GM12878 (cell line): ENCODE results near the gene ADGRG7. TPM values are rescaled to one million over a fixed set of nuclear protein-coding genes. Genes with fewer than 3 reads are reported as not detected.

ENCODE experiments used
- ATAC-seq: fragments of 200-7000 bp; cut with Tn5 transposase; 3 replicates; pipeline ENCODE4 v1.9.1; 2020; ENCODE audit warnings: mild to moderate bottlenecking, moderate library complexity
- BruUV-seq: library from RNA; stranded (reverse); fragments of 400-500 nt; replicated peaks from 2 replicates; lab custom pipeline; 2021; lab: Mats Ljungman, UMichigan
- CTCF ChIA-PET: fragments of 300-600 bp; sonication (Branson Sonifier 250); formaldehyde crosslinking; extraction: SDS; loops from one replicate; lab custom pipeline; 2021; ENCODE audit warnings: inconsistent platforms; lab: Yijun Ruan, JAX
- POLR2A ChIA-PET: fragments of 350-600 bp; formaldehyde crosslinking; extraction: SDS; loops from one replicate; lab custom pipeline; 2021; ENCODE audit warnings: inconsistent platforms; lab: Charles Lee
- RAD21 ChIA-PET: fragments of 300-600 bp; sonication (Branson Sonifier 250); formaldehyde crosslinking; loops from one replicate; lab custom pipeline; 2023; ENCODE audit warnings: antibody characterized with exemption; ENCODE audit not compliant: unreplicated experiment; lab: Charles Lee
- SMC1A ChIA-PET: fragments of 300-600 bp; sonication (Branson Sonifier 250); formaldehyde crosslinking; loops from one replicate; lab custom pipeline; 2023; ENCODE audit not compliant: unreplicated experiment, uncharacterized antibody; lab: Charles Lee
- DNase-seq: peaks from one replicate; pipeline ENCODE4 v3.0.0-alpha.2; 2011; ENCODE audit warnings: low read depth, low spot score
- FAIRE-seq: peaks from 3 replicates; lab custom pipeline; 2011; peaks lifted over from hg19 to GRCh38; lab: Jason Lieb, UNC
- H2AFZ ChIP-seq: 2 replicates; pipeline ENCODE4 v1.6.0; 2011; ENCODE audit warnings: low read depth, low read length, control low read depth; ENCODE audit not compliant: control insufficient read depth
- H3K27ac ChIP-seq: 2 replicates; pipeline ENCODE4 v1.5.1; 2011; ENCODE audit warnings: control low read depth; ENCODE audit not compliant: control insufficient read depth, insufficient read depth
- H3K27me3 ChIP-seq, 2 experiments: replicated peaks in 1 of 2; 2 replicates each; pipeline versions ENCODE4 v1.6.0 to v1.6.1; 2011; ENCODE audit warnings: low read length in 1 of 2; ENCODE audit not compliant: control insufficient read depth in 2 of 2, insufficient read depth in 2 of 2
- H3K36me3 ChIP-seq, 2 experiments: 2 replicates each; pipeline ENCODE4 v1.5.1; 2011; ENCODE audit warnings: low read length in 1 of 2; ENCODE audit not compliant: control insufficient read depth in 2 of 2, insufficient read depth in 2 of 2
- H3K4me1 ChIP-seq: 2 replicates; pipeline ENCODE4 v1.6.1; 2011; ENCODE audit warnings: mild to moderate bottlenecking, low read length, moderate library complexity, mixed read lengths; ENCODE audit not compliant: control insufficient read depth, insufficient read depth
- H3K4me2 ChIP-seq: 2 replicates; pipeline ENCODE4 v1.6.0; 2011; ENCODE audit warnings: control low read depth; ENCODE audit not compliant: control insufficient read depth, insufficient read depth
- H3K4me3 ChIP-seq: fragments of 200-600 bp; sonication (generic); 2 replicates; pipeline ENCODE4 v1.5.1; 2016
- H3K79me2 ChIP-seq: 2 replicates; pipeline ENCODE4 v1.6.0; 2011; ENCODE audit warnings: low read length; ENCODE audit not compliant: control insufficient read depth, insufficient read depth
- H3K9ac ChIP-seq: 2 replicates; pipeline ENCODE4 v1.8.0; 2011; ENCODE audit warnings: low read length, control low read depth, mixed read lengths; ENCODE audit not compliant: control insufficient read depth, insufficient read depth
- H3K9me3 ChIP-seq: replicated peaks from 3 replicates; pipeline ENCODE4 v1.5.1; 2011; ENCODE audit warnings: mild to moderate bottlenecking, low read length; ENCODE audit not compliant: control insufficient read depth, insufficient read depth
- H4K20me1 ChIP-seq: 2 replicates; pipeline ENCODE4 v1.6.0; 2011; ENCODE audit not compliant: control insufficient read depth, insufficient read depth
- CBX3 ChIP-seq: fragments of 200-600 bp; sonication (generic); IDR thresholded peaks from 2 replicates; pipeline ENCODE4 v1.6.1; 2016; ENCODE audit warnings: low read depth, borderline replicate concordance
- CHD4 ChIP-seq: fragments of 200-600 bp; sonication (generic); IDR thresholded peaks from 2 replicates; pipeline ENCODE4 v1.6.1; 2016; ENCODE audit warnings: mild to moderate bottlenecking
- FOXM1 ChIP-seq: IDR thresholded peaks from 2 replicates; pipeline ENCODE4 v1.6.1; 2012; ENCODE audit warnings: low read depth, mild to moderate bottlenecking, inconsistent platforms, low read length, moderate library complexity
- IRF4 ChIP-seq: IDR thresholded peaks from 2 replicates; pipeline ENCODE4 v1.6.1; 2011; ENCODE audit warnings: low read depth, low read length
- MEF2B ChIP-seq: fragments of 450-650 bp; IDR thresholded peaks from 2 replicates; pipeline ENCODE4 v1.6.1; 2018; ENCODE audit warnings: mild to moderate bottlenecking, moderate library complexity; ENCODE audit not compliant: partially characterized antibody, poor library complexity, severe bottlenecking
- NR2C1 ChIP-seq: fragments of 450-650 bp; IDR thresholded peaks from 2 replicates; pipeline ENCODE4 v1.6.1; 2017; ENCODE audit warnings: antibody characterized with exemption, mild to moderate bottlenecking, moderate library complexity
- NR2C2 ChIP-seq: IDR thresholded peaks from 2 replicates; pipeline ENCODE4 v1.6.1; 2011; ENCODE audit warnings: borderline replicate concordance, low read depth; ENCODE audit not compliant: control insufficient read depth, insufficient read length
- RBBP5 ChIP-seq: fragments of 200-600 bp; sonication (generic); conservative IDR thresholded peaks from 2 replicates; pipeline ENCODE4 v1.6.1; 2016
- RUNX3 ChIP-seq: IDR thresholded peaks from 2 replicates; pipeline ENCODE4 v1.6.1; 2012; ENCODE audit warnings: low read length, inconsistent platforms
- SPI1 ChIP-seq: IDR thresholded peaks from 2 replicates; pipeline ENCODE4 v1.6.1; 2011; ENCODE audit warnings: low read depth, mild to moderate bottlenecking, low read length, moderate library complexity, borderline replicate concordance; ENCODE audit not compliant: insufficient read depth
- TARDBP ChIP-seq: IDR thresholded peaks from 2 replicates; pipeline ENCODE4 v1.6.1; 2016; ENCODE audit warnings: borderline replicate concordance
- WGBS: methylation state at CpG from one replicate; pipeline ENCODE4 v1.1.6; 2016; ENCODE audit warnings: low lambda C conversion rate; ENCODE audit not compliant: insufficient replicate concordance, insufficient coverage; ENCODE audit errors: missing lambda C conversion rate; 5-methylcytosine and 5-hydroxymethylcytosine counted together
- in situ Hi-C: fragments of 300-500 bp; cut with MboI; formaldehyde crosslinking; loops from 9 replicates; pipeline ENCODE4 v1.14.3; 2018; ENCODE audit warnings: mixed read lengths
- intact Hi-C: fragments of 100-400 bp; cut with micrococcal nuclease; formaldehyde crosslinking; loops from one replicate; pipeline ENCODE4 v1.14.2; 2022; ENCODE audit not compliant: unreplicated experiment
- polyA plus RNA-seq, 11 experiments: library from polyadenylated mRNA; depleted of rRNA in 4 of 11; unstranded in 6 of 11; stranded (reverse) in 5 of 11; fragments of >200 nt; fragmentation: Nextera tagmentation in 4 of 11; fragmentation: Illumina TruSeq in 1 of 11; extraction: Ambion mirVana in 4 of 11; extraction: Trizol in 1 of 11; gene quantifications; 1 replicate in 1 of 11; 2 replicates in 10 of 11; pipeline versions ENCODE4 v1.2.1 to v1.2.3, GENCODE V29; 2011 to 2016; ENCODE audit warnings: inconsistent platforms in 2 of 11, missing spikeins in 2 of 11, low read depth in 1 of 11
- total RNA-seq, 4 experiments: library from RNA; depleted of rRNA in 3 of 4; stranded (reverse); fragments of >200 nt in 3 of 4; fragmentation: Illumina TruSeq in 1 of 4; extraction: Trizol in 1 of 4; gene quantifications; 2 replicates each; pipeline versions ENCODE4 v1.2.1 to v1.2.3, GENCODE V29; 2013 to 2021
- TF ChIP-seq, protein P1 (sequence below): fragments of 450-650 bp; IDR thresholded peaks from 2 replicates; pipeline ENCODE4 v1.6.1; 2017; ENCODE audit warnings: mild to moderate bottlenecking, low read depth, inconsistent platforms; ENCODE audit not compliant: poor library complexity, severe bottlenecking
- TF ChIP-seq, protein P2 (sequence below): IDR thresholded peaks from 2 replicates; pipeline ENCODE4 v1.6.1; 2011; ENCODE audit warnings: low read depth, mild to moderate bottlenecking, low read length, moderate library complexity, borderline replicate concordance; ENCODE audit errors: extremely low read depth
- TF ChIP-seq, protein P3 (sequence below): IDR thresholded peaks from 2 replicates; pipeline ENCODE4 v1.6.1; 2011; ENCODE audit warnings: mild to moderate bottlenecking, low read depth, low read length, moderate library complexity; ENCODE audit not compliant: insufficient replicate concordance
- TF ChIP-seq, protein P4 (sequence below): IDR thresholded peaks from 2 replicates; pipeline ENCODE4 v1.6.1; 2011; ENCODE audit warnings: low read depth, low read length, improper control_type of control experiment, borderline replicate concordance
- TF ChIP-seq, protein P5 (sequence below): fragments of 450-650 bp; IDR thresholded peaks from 2 replicates; pipeline ENCODE4 v1.6.1; 2017; ENCODE audit warnings: antibody characterized with exemption, mild to moderate bottlenecking, moderate library complexity

Gene ADGRG7
- total and polyA plus RNA-seq, 10 of the 15 experiments (the other 5 are each of a cell fraction or from before 2014, with no cell fraction given) = 0.02 to 0.21 (median 0.14) TPM; not detected in 7

DNA sequence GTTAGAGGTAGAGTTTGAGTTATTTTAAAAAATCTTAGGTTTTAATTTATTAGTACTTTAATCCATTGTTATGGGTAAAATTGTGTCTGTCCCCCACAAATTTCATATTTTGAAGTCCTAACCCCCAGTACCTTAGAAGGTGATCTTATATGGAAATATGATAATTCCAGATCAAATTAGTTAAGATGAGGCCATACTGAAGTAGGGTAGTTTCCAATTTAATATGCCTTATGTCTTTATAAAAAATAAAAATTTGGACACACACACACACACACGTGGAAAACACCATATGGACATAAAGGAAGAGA lies 18.6 kb upstream of the ADGRG7 start (continued):
- TF ChIP-seq, protein P1, sequence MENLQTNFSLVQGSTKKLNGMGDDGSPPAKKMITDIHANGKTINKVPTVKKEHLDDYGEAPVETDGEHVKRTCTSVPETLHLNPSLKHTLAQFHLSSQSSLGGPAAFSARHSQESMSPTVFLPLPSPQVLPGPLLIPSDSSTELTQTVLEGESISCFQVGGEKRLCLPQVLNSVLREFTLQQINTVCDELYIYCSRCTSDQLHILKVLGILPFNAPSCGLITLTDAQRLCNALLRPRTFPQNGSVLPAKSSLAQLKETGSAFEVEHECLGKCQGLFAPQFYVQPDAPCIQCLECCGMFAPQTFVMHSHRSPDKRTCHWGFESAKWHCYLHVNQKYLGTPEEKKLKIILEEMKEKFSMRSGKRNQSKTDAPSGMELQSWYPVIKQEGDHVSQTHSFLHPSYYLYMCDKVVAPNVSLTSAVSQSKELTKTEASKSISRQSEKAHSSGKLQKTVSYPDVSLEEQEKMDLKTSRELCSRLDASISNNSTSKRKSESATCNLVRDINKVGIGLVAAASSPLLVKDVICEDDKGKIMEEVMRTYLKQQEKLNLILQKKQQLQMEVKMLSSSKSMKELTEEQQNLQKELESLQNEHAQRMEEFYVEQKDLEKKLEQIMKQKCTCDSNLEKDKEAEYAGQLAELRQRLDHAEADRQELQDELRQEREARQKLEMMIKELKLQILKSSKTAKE = no peak
- TF ChIP-seq CBX3 (no peak), NR2C2 (no peak), MEF2B (no peak), CHD4 (no peak), FOXM1 (no peak), TARDBP (no peak)
- TF ChIP-seq, protein P2, sequence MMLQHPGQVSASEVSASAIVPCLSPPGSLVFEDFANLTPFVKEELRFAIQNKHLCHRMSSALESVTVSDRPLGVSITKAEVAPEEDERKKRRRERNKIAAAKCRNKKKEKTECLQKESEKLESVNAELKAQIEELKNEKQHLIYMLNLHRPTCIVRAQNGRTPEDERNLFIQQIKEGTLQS = no peak

DNA sequence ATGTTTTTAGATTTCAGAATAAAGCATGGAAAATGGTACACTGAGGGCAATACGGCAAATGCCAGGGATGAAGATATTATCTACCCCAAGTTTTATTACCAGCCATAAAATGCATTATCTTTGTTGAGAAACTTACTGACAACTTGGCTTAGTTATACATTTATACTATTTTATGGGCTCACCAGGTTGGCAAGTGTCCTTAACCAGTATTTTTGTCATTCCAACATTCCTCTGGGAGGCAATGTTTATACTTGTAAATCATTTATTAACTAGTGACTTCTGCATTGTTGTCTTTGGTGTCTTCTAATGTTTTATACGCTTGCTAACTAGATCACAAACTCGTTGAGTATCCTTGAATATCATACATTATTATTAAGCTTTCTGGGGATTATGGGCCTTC lies 18.0 kb upstream of the ADGRG7 start:
- no peak for DNase-seq
- H3K9ac ChIP-seq = no peak overlapping the region
- in situ Hi-C loops = loop anchor here (5.0 to 10.0 kb wide), 3 partner anchors 129 to 757 kb away; no protein-coding TSS in a partner anchor
- CTCF ChIA-PET = interaction anchor here (0.8 to 15.4 kb wide), 26 partner anchors 11 to 762 kb away, joined by 3 to 462 read pairs (median 4); partner anchors contain the start of gene TMEM45A
- no peak for FAIRE-seq
- no peak overlapping the region for H3K4me2 ChIP-seq
- H3K27ac ChIP-seq = no peak overlapping the region
- no peak for ATAC-seq
- RAD21 ChIA-PET = interaction anchor here (0.6 to 9.5 kb wide), 10 partner anchors 9 to 748 kb away, joined by 3 to 231 read pairs (median 4); no protein-coding TSS in a partner anchor
- no peaks in the 10 kb centered on the region; the same call in 2 of the 3 replicates for H3K9me3 ChIP-seq
- BruUV-seq = no TSS peak
- H3K27me3 ChIP-seq = no peaks in the 10 kb centered on the region
- POLR2A ChIA-PET = no interaction called here
- 54% methylated on average over 3 of the region's 3 CpGs for WGBS
- SMC1A ChIA-PET = interaction anchor here (0.6 to 7.1 kb wide), 14 partner anchors 10 to 757 kb away, joined by 3 to 279 read pairs (median 5); partner anchors contain the start of gene TMEM45A
- no peak overlapping the region for H3K4me3 ChIP-seq
- intact Hi-C loops = loop anchor here (2.0 to 5.0 kb wide), 4 partner anchors 43 to 791 kb away; partner anchors contain the start of genes LNP1 and TOMM70
- H3K36me3 ChIP-seq = no peaks in the 10 kb centered on the region
- no peaks in the 10 kb centered on the region for H4K20me1 ChIP-seq
- no peaks in the 10 kb centered on the region for H3K4me1 ChIP-seq
- H3K79me2 ChIP-seq = no peaks in the 10 kb centered on the region
- H2AFZ ChIP-seq = no peak overlapping the region
- TF ChIP-seq SPI1 (no peak), IRF4 (no peak), RUNX3 (no peak), RBBP5 (no peak), NR2C1 (no peak)
- TF ChIP-seq, protein P3, sequence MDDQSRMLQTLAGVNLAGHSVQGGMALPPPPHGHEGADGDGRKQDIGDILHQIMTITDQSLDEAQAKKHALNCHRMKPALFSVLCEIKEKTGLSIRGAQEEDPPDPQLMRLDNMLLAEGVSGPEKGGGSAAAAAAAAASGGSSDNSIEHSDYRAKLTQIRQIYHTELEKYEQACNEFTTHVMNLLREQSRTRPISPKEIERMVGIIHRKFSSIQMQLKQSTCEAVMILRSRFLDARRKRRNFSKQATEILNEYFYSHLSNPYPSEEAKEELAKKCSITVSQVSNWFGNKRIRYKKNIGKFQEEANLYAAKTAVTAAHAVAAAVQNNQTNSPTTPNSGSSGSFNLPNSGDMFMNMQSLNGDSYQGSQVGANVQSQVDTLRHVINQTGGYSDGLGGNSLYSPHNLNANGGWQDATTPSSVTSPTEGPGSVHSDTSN = no peak
- TF ChIP-seq, protein P4, sequence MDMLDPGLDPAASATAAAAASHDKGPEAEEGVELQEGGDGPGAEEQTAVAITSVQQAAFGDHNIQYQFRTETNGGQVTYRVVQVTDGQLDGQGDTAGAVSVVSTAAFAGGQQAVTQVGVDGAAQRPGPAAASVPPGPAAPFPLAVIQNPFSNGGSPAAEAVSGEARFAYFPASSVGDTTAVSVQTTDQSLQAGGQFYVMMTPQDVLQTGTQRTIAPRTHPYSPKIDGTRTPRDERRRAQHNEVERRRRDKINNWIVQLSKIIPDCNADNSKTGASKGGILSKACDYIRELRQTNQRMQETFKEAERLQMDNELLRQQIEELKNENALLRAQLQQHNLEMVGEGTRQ = no peak
- TF ChIP-seq, protein P5, sequence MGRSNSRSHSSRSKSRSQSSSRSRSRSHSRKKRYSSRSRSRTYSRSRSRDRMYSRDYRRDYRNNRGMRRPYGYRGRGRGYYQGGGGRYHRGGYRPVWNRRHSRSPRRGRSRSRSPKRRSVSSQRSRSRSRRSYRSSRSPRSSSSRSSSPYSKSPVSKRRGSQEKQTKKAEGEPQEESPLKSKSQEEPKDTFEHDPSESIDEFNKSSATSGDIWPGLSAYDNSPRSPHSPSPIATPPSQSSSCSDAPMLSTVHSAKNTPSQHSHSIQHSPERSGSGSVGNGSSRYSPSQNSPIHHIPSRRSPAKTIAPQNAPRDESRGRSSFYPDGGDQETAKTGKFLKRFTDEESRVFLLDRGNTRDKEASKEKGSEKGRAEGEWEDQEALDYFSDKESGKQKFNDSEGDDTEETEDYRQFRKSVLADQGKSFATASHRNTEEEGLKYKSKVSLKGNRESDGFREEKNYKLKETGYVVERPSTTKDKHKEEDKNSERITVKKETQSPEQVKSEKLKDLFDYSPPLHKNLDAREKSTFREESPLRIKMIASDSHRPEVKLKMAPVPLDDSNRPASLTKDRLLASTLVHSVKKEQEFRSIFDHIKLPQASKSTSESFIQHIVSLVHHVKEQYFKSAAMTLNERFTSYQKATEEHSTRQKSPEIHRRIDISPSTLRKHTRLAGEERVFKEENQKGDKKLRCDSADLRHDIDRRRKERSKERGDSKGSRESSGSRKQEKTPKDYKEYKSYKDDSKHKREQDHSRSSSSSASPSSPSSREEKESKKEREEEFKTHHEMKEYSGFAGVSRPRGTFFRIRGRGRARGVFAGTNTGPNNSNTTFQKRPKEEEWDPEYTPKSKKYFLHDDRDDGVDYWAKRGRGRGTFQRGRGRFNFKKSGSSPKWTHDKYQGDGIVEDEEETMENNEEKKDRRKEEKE = no peak
